Stimulated activated CD4-positive, alpha-beta T cell treated with anti-CD3 and anti-CD28 coated beads, Interleukin-1b, Interleukin-23, amount 100 ng/mL, for 24 hours (primary cell): ENCODE results near the gene OPRM1.

Experiments used
- DNase-seq, 4 experiments: peaks; one replicate each; pipeline ENCODE4 v3.0.0-alpha.2; 2020; ENCODE audit warnings: low read depth in 4 of 4, low spot score in 1 of 4

Gene OPRM1

DNA sequence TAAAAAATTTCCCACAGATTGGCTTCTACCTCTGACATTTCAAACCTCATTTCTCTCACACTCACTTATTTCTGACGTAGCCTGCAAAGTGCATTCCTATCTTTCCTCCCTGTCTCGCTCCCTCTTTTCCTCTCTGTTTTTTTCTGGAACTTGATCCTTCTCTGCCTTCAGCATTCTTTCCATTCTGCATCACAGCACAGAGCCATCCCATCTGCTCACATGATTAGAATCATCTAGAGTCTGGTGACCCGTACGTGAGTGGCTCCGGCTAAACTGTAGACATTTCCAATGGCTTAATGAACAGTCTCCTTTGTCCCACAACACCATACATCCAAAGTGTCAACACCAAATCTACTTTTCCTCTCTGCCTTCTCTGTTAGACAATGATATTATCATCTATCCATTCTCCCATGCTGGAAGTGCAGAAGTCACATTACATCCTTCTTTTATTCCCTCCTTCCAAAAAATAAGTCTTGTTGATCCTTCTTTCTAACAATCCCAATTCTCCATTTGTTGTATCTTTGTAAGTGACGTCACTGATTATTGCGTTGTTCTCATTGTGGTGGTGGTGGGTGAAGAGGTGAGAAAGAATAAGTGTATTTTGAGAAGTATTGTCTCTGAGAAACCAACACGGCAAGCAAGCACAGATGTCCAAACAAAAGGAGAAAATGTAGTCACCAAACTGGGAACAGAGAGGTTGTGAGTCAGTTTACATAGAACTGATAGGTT, 41.6 kb downstream of the OPRM1 start:
- DNase-seq: no peak

DNA sequence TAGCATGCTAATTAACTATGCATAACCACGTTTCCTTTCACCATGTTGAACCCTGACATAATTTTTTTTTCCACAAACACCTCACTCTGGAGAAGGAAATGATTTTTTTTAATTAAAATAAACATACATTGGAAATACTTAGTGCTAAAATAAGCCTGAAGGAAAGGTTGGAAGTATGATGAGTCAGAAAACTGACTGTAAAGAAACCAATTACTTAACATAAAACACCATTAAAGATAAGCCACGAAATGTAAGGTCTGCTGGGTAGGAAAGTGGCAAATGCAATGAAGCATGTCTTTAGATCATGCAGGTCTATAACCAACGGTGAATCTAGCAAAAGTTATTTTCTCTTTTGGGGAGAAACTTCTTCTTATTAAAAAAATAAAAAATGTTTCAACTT, 47.5 kb downstream of the OPRM1 start:
- DNase-seq: no peak

DNA sequence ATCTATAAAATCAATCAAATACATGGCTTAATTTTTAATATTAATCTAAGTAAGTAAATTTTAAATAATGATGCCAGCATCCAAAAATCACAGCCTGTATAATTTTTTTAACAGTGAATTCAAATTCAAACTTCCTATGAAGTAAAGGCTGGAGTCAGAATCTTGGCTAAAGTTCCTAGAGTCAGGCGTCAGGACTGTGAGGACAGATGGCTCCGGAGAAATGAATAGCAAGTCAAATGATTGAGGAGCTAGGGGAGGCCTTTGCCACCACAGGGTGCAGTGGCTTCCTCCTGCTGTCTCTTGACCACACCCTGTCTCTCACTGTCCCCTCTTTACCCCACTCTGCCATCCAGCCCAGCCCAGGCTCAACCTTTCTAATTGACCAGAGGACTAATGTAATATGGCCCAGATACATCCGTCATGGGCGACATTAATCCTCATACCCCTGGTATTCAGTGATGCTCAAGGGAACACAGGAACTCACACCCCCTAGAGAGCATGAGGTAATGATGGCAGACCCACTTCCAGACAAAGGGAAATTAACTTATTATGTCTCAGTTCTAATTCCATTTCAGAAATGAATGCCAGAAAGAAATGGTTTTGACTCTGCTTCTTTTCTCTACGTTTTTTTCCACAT, 53.4 kb downstream of the OPRM1 start:
- no peak for DNase-seq

DNA sequence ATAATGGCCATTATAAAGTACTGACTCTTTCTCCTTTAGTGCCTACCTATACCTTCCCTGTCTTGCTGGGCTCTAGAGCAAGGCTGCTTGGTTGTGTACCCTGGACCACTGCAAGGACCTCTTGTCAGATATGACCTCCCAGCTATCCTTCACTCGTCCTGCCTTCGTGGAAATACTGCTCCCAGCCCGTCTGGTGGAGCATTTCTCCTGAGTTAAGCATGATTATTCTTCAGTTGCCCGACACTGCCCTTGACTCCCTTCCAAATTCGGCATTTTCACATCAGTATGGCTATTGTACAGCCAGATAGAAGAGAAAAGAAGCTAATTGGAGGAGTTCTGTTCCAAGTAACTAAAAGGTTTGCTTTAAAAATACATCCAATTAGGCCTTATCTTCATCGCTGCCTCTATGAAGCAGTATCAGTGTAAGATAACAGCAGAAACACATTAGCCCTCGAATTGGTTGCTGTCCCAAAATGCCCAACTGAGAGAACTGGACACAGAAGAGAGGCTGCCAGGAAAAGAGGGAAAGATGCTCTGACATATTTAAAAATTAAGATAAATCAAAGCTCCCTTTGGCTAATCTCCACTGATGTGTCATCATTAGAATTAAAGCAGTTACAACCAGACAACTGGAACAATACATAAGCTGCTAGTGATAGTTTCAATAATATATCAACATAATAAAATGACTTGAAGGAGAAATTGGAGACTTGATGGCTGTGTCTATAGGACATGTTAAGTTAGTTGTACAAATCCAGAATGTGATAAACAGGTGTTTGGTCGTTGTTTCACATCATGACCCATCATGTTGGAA, 54.4 kb downstream of the OPRM1 start:
- no peak for DNase-seq

DNA sequence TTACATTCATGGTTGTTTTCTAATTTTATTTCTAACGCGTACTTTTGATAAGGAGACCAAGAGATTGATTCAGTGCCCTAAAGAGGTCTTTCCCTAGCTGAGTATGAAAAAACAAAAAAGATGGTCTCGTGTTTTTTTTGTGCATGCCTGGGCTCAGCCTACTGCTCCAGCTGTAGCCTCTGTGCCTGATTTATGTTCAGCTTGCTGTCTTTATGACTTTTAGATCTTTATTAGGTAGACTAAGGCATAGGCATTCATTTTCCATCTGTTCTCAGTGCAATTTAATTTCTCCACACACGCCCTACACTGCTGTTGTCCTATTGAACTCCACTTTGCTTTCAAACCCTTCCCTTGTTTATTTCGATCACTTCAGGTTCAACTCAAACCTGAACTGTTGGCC, 56.5 kb downstream of the OPRM1 start:
- no peak for DNase-seq

DNA sequence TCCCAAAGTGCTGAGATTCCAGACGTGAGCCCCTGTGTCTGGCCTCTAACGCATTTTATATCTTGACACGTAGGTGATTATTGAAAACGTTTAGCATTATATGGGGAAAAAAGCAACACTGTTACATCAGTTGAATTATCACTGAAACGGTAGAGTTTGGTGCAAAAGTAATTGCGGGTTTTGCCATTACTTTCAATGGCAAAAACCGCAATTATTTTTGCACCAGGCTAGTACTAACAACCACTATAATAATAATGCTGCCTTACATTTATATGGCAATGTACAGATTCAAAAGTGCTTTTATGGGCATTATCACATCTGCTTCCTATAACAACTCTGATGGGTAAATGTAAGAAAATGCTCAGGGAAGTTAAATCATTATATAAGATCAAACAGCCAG, 57.3 kb downstream of the OPRM1 start:
- no peak for DNase-seq

DNA sequence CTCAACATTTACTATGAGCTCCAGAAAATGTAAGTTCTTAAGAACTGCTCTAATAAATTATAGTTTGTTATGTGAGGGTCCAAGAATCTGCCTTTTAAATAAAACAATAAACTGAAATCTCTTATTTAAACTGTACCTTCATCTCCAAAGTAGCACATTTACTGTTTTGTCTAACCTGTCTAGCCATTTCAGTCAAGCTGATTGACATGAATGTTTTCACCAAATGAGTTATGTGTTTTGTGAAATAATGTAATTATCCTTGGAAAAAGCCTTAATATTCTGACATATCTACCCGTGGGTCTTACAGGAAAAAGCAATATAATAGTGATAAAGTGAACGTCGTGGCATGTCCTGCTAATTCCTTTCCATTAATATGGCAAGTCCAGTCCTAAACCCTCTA, 57.8 kb downstream of the OPRM1 start:
- DNase-seq: no peak

DNA sequence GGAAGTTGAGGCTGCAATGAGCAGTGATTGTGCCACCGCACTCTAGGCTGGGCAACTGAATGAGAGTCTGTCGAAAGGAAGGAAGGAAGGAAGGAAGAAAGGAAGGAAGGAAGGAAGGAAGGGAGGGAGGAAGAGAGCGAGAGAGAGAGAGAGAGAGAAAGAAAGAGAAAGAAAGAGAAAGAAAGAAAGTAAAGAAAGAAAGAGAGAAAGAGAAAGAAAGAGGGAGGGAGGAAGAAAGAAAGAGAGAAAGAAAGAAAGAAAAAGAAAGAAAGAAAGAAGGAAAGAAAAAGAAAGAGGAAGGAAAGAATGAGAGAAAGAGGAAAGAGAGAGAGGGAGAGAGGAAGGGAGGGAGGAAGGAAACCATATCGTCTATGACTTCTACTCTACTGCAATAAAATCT, 60.2 kb downstream of the OPRM1 start:
- DNase-seq: no peak

DNA sequence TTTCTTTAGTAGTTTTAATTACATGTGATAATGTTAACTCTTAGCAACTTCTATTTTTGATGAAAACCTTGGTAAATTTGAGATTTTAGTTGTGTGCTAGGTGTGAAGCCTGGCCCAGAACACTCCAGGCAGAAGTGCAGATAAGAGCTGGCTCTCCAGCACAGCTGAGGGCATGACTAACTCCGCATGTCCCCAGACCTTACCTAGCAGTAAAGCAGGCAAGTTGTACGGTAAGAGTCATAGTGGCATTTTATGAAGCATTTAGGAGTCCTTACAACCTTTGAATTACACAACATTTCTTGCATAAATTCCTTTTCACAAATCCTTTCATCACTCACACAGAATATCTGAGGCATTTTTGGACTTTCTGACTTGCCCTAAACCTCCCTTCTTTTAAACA, 67.2 kb downstream of the OPRM1 start:
- no peak for DNase-seq

DNA sequence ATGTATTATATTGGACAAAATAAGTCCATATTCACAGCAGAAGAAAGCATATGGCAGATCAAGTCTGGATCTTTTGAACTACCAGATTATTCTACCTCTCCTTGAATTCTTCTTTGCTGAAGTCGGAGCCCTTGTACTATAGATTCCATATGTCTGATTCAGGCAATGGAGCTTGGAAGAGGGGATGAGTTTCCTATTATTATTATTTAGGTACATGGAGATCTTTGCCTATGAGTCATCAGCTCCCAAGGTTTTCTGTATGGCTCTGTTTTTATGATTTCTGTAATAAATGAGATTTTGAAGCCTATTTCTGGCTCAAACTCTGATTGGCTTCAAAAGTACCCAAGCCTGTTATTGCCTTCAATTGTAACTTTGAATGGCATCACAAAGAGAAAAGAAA, 72.0 kb downstream of the OPRM1 start:
- no peak for DNase-seq

DNA sequence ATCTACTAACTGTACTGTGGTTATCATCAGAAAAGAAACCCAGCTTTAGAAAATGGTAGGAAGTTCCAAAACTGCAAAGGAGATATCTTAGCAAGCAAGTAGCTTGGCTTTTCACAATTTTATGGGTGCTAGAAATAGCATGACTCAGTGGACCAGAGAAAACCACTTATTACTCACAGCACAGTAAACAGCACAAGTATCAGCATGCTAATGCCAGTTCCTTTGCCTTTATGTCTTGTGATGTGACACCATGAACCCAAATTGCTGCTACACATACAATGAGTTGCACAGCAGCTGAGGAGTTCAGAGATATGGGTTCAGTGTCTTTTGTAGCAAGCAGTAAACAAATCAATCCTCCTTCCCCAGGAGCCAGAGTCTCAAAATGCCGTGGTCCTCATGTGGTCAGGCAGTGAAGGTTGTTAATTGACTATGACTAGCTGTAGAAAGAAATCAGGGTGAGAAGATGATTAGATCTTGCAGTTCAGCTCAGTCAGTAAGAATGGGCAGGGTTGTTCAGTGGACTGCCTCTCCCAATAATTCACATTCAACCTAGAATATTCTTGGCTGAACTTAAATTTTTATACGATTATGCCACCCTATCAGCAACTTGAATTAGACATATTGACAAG, 73.3 kb downstream of the OPRM1 start:
- no peak for DNase-seq

DNA sequence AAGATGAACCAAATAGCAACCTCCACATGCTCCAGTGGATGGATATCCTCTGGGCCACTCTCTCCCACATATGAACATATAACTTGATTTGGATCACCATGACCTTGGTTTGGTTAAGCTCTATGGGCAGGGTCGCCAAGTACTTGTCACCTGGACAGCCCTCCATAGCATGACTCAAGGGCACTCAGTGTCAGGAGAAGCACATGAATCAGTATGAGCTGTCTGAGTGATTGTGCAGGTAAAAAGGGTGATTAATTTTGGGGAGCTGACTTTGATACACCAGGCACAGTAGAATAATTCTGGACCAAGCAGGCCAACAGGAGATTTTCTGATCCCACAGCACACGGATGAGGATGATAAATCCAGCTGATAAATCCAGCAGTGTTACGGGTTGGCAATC, 74.4 kb downstream of the OPRM1 start:
- DNase-seq: no peak

DNA sequence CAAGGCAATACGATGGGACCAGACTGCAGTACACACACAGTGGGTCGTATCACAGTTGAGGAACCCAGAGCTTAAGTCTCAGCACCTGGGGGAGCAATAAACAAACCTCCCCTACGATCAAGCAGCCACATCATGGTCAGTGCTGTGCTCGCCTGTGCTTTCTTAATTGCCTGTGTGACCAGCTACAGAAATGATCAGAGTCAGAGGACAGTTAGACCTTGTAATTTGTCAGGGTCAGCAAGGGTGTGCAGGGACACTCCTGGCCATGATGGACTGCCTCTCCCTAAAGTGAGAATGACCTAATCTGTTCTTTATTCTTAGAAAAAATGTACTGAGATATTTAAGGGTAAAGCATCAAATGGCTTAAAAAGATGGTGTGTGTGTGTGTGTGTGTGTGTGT, 78.4 kb downstream of the OPRM1 start:
- no peak for DNase-seq

DNA sequence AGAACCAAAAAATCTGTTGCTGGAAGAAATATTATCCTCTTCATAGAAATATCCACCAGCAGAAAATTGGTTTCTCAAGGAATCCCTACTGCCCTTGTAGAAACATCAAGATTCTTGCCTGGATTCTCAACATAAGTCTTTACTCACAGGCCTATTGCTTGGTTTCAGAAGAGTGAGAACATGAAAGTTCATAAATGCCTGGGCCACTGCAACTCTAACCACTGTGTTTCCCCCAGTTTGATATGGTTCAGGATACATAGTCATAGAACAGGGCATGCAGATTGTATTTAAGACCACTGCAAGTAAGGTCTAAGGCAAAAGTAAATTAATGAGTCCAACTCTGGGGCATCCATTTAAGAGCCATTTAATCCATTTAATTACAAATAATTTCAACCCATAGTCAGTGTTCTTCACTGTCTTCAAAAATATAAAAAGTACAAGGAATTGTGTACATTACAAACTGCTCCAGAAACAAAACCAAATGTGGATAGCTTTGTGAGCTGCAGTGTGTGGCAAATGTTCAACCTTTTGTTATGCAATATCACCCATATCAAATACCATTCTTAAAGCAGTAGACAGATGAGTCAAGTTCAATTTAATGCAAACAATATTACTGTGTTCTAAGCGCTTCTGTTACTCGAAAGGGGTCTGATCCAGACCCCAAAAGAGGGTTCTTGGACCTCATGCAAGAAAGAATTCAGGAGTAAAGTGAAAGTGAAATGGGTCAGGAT, 83.3 kb downstream of the OPRM1 start:
- DNase-seq: no peak

DNA sequence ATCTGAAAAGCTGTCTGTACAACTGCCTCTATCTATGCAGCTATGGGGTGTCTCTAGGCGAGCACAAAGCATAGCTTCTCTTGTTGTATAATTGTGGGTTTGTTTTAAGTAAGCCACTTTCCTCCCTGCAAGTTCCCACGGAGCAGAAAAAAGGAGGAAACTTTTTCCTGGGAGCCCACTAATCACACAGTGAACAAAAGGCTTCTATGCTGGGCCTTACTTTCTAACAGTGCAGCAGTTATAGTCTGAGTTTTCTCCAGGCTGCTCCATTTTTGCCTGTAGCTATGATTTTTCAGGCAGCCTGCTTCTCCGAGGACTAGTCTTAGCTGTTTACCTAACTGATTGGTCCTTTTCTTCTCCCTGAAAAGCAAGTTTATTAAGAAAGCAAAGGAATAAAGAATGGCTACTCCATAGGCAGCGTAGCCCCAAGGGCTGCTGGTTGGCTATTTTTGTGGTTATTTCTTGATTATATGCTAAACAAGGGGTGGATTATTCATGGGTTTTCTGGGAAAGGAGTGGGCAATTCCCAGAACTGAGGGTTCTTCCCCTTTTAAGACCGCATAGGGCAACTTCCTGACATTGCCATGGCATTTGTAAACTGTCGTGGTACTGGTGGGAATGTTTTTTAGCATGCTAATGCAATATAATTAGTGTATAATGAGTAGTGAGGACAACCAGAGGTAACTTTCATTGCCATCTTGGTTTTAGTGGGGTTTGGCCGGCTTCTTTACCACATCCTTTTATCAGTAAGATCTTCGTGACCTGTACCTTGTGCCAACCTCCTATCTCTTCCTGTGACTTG, 84.3 kb downstream of the OPRM1 start:
- no peak for DNase-seq

DNA sequence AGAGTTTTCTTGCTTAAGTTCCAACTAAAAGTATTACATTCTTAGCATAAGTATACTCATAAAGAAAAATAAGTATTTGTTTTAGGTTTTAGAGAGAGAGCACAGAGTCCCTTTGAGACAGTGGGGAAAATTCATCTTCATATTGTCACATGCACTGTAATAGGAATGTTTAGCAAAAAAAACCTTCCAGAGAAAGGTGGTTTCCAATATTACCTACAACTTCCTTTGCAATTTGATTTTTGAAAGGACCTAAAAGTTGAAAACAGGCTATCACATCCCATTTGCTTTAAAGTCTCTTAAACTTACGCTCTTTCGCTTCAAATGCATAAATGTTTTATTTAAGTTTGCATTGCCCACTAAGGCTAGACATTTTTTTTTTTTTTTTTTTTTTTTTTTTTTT, 86.4 kb downstream of the OPRM1 start:
- DNase-seq: no peak

DNA sequence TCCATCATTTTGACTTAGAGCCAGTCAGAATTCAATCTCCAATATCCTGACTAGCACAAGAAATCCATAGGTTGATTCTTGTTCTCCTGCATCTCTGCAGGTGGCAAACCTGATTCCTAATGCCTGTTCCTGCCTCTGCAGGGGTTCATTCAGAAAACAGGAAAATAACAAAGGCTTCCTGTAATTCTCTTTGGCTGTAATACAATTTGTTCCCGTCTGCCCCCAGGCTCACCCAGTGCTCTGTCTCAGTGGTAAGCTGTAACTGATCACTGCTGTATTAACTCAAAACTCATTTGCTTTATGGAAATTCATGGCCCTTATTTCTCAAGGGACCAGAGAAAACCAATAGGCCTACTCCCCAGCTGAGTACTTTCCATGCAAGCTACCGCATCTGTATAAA, 88.6 kb downstream of the OPRM1 start:
- DNase-seq: no peak

DNA sequence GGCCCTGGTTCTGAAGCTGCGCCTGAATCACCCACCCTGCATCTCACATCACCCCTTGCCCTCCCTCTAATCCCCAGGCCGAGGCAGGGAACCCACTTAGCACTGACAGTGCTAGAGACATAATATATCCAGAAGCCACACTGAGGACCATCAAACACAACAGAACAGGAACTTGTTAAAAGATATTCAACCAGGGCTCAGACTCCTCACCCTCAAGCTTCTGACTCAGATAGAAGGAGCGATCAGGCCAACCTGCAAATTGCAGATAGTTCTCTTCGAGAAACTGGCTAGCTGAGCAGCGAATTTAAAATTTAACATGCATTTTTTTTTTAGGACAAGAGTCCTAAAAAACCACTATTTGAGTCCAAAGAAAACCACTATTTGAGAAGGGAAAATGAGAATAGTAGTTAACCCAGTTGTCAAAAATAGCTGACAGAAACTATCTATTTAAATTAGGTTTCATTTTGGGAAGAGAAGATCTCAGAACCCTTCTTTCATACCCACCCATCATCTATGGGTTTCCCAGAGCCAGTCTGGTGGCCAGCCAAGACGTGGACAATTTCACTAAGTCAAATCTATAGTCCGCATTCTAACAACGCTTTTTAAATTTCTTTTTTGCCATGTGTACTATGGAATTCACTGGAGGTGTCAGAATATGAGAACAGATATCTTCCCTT, 95.6 kb downstream of the OPRM1 start:
- no peak for DNase-seq

DNA sequence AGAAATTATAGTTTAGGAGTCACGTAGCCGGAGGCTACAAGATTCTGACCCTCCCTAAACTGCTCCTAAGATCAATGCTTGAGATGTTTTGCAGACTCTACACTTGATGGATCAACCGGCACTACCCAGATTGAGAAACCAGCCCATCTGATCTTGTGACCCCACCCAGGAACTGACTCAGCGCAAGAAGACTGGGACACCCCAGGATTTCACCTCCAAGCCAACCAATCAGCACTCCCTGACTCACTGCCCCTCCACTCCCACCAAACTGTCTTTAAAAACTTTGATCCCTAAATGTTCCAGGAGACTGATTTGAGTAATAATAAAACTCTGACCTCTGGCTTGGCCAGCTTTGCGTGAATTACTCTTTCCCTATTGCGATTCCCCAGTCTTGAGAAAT, 99.8 kb downstream of the OPRM1 start:
- DNase-seq: no peak

DNA sequence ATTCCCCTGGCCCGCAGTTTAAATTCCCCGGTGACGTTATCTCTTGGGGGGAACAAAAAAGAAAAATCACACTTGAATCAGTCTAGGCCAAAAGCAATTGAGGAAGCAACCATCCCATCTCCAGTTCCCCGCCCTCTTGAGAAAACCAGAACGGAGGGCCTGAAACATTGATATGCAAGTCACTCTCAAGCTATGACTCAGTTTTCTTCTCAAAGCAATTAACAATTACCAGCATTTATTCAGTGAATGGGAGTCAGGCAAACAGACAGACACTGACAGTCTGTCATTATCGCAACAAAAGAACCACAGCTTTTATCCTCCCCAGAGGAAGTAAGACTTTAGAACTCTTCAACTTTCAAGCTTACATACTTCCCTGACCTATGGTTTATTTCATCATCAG, 100.9 kb downstream of the OPRM1 start:
- no peak for DNase-seq
